NB4 (cell line): ENCODE measurements around the gene C1orf87.

Source experiments
- DNase-seq: peaks from one replicate; pipeline ENCODE4 v3.0.0; 2010; ENCODE audit warnings: low read depth
- H3K4me3 ChIP-seq: one replicate; pipeline ENCODE4 v1.5.1; 2011; ENCODE audit warnings: mild to moderate bottlenecking, low read depth, low read length, moderate library complexity
- MYC ChIP-seq: IDR thresholded peaks from 2 replicates; pipeline ENCODE4 v1.6.1; 2011; ENCODE audit warnings: low read depth, low read length
- POLR2A ChIP-seq: IDR thresholded peaks from 2 replicates; pipeline ENCODE4 v1.6.1; 2011; ENCODE audit warnings: mild to moderate bottlenecking; ENCODE audit not compliant: insufficient read length; ENCODE audit errors: extremely low read depth
- TF ChIP-seq, protein P1 (sequence below): IDR thresholded peaks from 2 replicates; pipeline ENCODE4 v1.6.1; 2011; ENCODE audit warnings: low read depth, low read length
- TF ChIP-seq, protein P2 (sequence below): IDR thresholded peaks from one replicate; pipeline ENCODE4 v1.5.1; 2012; ENCODE audit warnings: low read depth, low read length

Gene C1orf87

DNA sequence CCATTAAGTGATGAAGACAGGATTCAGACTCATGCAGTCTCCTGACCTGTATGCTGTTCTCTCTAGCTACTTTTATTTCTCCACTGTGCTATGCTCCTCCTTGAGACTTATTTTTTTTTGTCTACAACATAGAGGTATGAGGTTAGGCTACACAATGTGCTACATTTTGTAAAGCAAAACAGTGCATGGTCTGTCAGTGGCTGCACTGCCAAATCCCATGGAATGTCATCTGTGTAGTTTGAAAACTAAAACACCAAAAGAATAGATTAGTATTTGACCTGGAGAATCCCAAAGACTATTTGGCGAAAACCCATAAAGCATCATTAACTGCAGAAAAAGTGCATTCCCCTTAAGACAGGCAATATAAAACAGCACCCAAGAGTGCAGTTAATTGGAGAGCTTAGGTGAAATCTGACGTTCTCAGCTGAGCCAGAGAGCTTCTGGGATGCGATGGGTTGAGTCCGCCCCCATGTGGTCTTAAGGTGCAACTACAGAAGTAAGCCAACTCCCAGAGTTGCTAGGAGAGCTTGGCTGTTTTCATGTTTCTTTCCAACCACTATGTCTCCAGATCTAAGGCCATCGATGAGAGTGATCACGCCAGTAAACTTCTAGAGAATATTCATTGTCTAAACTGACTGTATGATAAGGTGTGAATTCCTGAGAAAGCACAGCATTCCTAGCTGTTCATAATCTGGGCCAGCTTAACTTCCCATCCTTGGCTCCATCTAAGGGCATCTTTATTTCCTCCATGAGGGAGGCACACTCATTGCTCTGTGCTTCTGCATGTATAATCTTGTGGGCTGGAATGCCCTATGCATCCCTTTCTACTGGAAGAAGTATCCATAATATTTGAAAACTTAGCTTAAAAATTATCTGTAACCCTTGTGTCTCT, 126.3 kb downstream of the C1orf87 start:
- TF ChIP-seq, protein P1, sequence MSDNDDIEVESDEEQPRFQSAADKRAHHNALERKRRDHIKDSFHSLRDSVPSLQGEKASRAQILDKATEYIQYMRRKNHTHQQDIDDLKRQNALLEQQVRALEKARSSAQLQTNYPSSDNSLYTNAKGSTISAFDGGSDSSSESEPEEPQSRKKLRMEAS: no peak
- TF ChIP-seq, protein P2, sequence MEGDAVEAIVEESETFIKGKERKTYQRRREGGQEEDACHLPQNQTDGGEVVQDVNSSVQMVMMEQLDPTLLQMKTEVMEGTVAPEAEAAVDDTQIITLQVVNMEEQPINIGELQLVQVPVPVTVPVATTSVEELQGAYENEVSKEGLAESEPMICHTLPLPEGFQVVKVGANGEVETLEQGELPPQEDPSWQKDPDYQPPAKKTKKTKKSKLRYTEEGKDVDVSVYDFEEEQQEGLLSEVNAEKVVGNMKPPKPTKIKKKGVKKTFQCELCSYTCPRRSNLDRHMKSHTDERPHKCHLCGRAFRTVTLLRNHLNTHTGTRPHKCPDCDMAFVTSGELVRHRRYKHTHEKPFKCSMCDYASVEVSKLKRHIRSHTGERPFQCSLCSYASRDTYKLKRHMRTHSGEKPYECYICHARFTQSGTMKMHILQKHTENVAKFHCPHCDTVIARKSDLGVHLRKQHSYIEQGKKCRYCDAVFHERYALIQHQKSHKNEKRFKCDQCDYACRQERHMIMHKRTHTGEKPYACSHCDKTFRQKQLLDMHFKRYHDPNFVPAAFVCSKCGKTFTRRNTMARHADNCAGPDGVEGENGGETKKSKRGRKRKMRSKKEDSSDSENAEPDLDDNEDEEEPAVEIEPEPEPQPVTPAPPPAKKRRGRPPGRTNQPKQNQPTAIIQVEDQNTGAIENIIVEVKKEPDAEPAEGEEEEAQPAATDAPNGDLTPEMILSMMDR: peak; percentile 91
- DNase-seq: peak; percentile 61

DNA sequence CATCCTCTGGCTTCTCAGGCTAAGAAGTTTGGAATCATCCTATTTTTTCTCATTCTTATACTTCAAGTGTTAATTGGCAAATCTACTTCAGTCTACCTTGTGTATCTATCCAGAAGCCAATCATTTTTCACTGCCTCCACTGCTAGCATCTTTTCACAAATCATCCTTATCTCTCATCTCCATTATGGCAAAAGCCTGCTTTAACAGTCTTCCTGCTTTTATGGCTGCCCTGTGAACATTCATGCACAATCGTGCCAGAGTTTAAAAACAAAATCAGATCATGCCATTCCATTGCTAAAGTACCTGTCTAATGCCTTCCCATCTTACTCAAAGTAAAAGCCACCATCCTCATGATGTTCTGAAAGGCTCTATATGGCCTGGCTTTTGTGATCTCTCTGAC, 127.8 kb downstream of the C1orf87 start:
- H3K4me3 ChIP-seq: no peak overlapping the region
- no peak for DNase-seq
- TF ChIP-seq, protein P1: no peak
- TF ChIP-seq MYC: no peak
- TF ChIP-seq POLR2A: no peak
- TF ChIP-seq, protein P2: no peak

More for the DNA sequence above, 126.3 kb downstream of the C1orf87 start:
- no peak overlapping the region for H3K4me3 ChIP-seq
